Measurements from ENCODE around the gene PCDHB5. TPM values are rescaled to one million over a fixed set of nuclear protein-coding genes. Genes with fewer than 3 reads are reported as not detected.
"Not testable (repeated sequence)": the region's sequence is repeated elsewhere in the genome, so short reads cannot be mapped to it uniquely, and the experiment has no call there.

PCDHB5 gene
- total RNA-seq, 2 donors from 2014 or later, result 0.10 to 0.66 TPM

GRCh38 chr5:141101059-141101458 lies 33.9 kb upstream of the PCDHB5 start:
- H3K4me3 ChIP-seq, result no peak overlapping the region
- TF ChIP-seq CTCF (IDR thresholded peaks at IDR 0.05), result no peak
- no peak for DNase-seq

GRCh38 chr5:141102070-141102469 lies 32.9 kb upstream of the PCDHB5 start:
- H3K4me1 ChIP-seq; H3K9ac ChIP-seq (ENCODE audit: low read depth in 2 of 2, low read length in 2 of 2); DNase-seq; H3K27ac ChIP-seq; H3K4me3 ChIP-seq; H3K9me3 ChIP-seq; H3K27me3 ChIP-seq; H3K36me3 ChIP-seq; intact Hi-C loops (cut with DNase I): not testable (repeated sequence)

More at GRCh38 chr5:141101059-141101458, 33.9 kb upstream of the PCDHB5 start:
- Histone ChIP-seq H3K9ac (ENCODE audit: low read depth in 2 of 2, low read length in 2 of 2) (no peak overlapping the region), H3K9me3 (no peaks in the 10 kb centered on the region), H3K4me1 (no peaks in the 10 kb centered on the region), H3K27ac (no peak overlapping the region), H3K36me3 (no peaks in the 10 kb centered on the region), H3K27me3 (no peaks in the 10 kb centered on the region)
- intact Hi-C loops (cut with DNase I), result no loop called here

GRCh38 chr5:141102471-141102870 lies 32.5 kb upstream of the PCDHB5 start:
- DNase-seq; H3K27me3 ChIP-seq; H3K9ac ChIP-seq (ENCODE audit: low read depth in 2 of 2, low read length in 2 of 2); H3K4me3 ChIP-seq; H3K36me3 ChIP-seq; intact Hi-C loops (cut with DNase I); H3K9me3 ChIP-seq; H3K4me1 ChIP-seq; H3K27ac ChIP-seq: not testable (repeated sequence)

- intact Hi-C loops (cut with DNase I), result no loop called here
- no peaks in the 10 kb centered on the region for H3K27me3 ChIP-seq
- no peaks in the 10 kb centered on the region for H3K4me1 ChIP-seq
- no peaks in the 10 kb centered on the region for H3K9me3 ChIP-seq
- no peak overlapping the region for H3K27ac ChIP-seq
- H3K36me3 ChIP-seq, result no peaks in the 10 kb centered on the region
- TF ChIP-seq CTCF (IDR thresholded peaks at IDR 0.05), result no peak
- H3K4me3 ChIP-seq, result no peak overlapping the region
- no peak overlapping the region for H3K9ac ChIP-seq (ENCODE audit: low read depth in 2 of 2, low read length in 2 of 2)
- DNase-seq, result no peak
These were observed 29.7 kb upstream of the PCDHB5 start for GRCh38 chr5:141105350-141105749.

GRCh38 chr5:141119250-141119649 lies 15.8 kb upstream of the PCDHB5 start:
- Histone ChIP-seq H3K4me1 (no peaks in the 10 kb centered on the region), H3K27me3 (no peaks in the 10 kb centered on the region), H3K4me3 (no peak overlapping the region), H3K9ac (ENCODE audit: low read depth in 2 of 2, low read length in 2 of 2) (no peak overlapping the region), H3K36me3 (no peaks in the 10 kb centered on the region), H3K9me3 (no peaks in the 10 kb centered on the region), H3K27ac (no peak overlapping the region)
- TF ChIP-seq CTCF (IDR thresholded peaks at IDR 0.05), result no peak
- no peak for DNase-seq
- intact Hi-C loops (cut with DNase I), result no loop called here

- H3K9ac ChIP-seq (ENCODE audit: low read depth in 2 of 2, low read length in 2 of 2), result no peak within 1 kb of the TSS
- TF ChIP-seq CTCF (IDR thresholded peaks at IDR 0.05), result no peak
- no peaks in the 10 kb centered on the region for H3K36me3 ChIP-seq
These were observed 13.4 kb upstream of the PCDHB5 start, which contains the start of gene PCDHB4 for GRCh38 chr5:141121563-141121962. Gene PCDHB4 (plus strand): TSS chr5:141121818. CDS start chr5:141121999, 181 bp downstream.

More at GRCh38 chr5:141121563-141121962, 13.4 kb upstream of the PCDHB5 start, which contains the start of gene PCDHB4:
- Histone ChIP-seq H3K9me3 (no peaks in the 10 kb centered on the region), H3K27me3 (no peaks in the 10 kb centered on the region), H3K27ac (no peak within 1 kb of the TSS), H3K4me1 (no peaks in the 10 kb centered on the region), H3K4me3 (no peak within 1 kb of the TSS)
- no peak for DNase-seq
- intact Hi-C loops (cut with DNase I), result no loop called here

Data from colonic mucosa (tissue), 4 donors.